ENCODE data around the gene HTT.

Gene HTT

GRCh38 chr4:3263876-3264193, 189.4 kb downstream of the HTT start:
- Histone ChIP-seq H3K4me3 (ENCODE audit: insufficient read depth, low read depth, low read length) (no peak overlapping the region), H3K4me1 (ENCODE audit: control insufficient read depth, insufficient read depth, low read length) (peaks cover 5% of the 10 kb centered on the region), H3K9me3 (ENCODE audit: control insufficient read depth, low read length) (no peaks in the 10 kb centered on the region), H3K27me3 (ENCODE audit: control insufficient read depth, insufficient read depth, low read length, poor library complexity, severe bottlenecking) (no peaks in the 10 kb centered on the region), H3K27ac (ENCODE audit: insufficient read depth, low read depth, low read length, poor library complexity, severe bottlenecking) (no peak overlapping the region), H3K36me3 (ENCODE audit: control insufficient read depth, insufficient read depth, low read length) (no peaks in the 10 kb centered on the region)
- WGBS, 2 experiments, result 82 to 90% methylated on average over 6 of the region's 6 CpGs

DNA sequence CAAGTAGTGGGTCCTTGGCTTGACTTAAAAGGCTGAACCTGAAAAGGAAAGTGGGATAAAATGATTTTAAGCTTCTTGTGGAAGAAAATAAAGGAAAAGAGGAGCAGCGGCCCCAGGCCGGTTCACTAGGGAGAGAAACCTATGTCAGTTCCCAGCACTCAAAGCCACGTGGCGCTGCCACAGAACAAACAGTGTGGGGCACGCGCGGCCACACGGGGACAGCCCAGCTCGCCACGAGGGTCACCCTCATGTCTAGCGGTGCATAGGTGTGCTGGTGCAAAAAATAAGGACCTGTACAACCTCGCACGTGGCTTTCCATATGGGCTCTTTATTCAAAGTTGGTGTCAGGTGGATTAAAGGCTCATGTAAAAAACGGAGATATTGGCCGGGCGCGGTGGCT, 191.6 kb downstream of the HTT start:
- WGBS, 2 experiments, result 95 to 97% methylated on average over 17 of the region's 17 CpGs
- H3K4me3 ChIP-seq (ENCODE audit: insufficient read depth, low read depth, low read length), result no peak overlapping the region
- H3K27ac ChIP-seq (ENCODE audit: insufficient read depth, low read depth, low read length, poor library complexity, severe bottlenecking), result no peak overlapping the region
- no peaks in the 10 kb centered on the region for H3K27me3 ChIP-seq (ENCODE audit: control insufficient read depth, insufficient read depth, low read length, poor library complexity, severe bottlenecking)
- peaks cover 5% of the 10 kb centered on the region for H3K4me1 ChIP-seq (ENCODE audit: control insufficient read depth, insufficient read depth, low read length)
- H3K9me3 ChIP-seq (ENCODE audit: control insufficient read depth, low read length), result no peaks in the 10 kb centered on the region
- H3K36me3 ChIP-seq (ENCODE audit: control insufficient read depth, insufficient read depth, low read length), result no peaks in the 10 kb centered on the region

GRCh38 chr4:3267576-3268394, 193.3 kb downstream of the HTT start:
- WGBS, 2 experiments, result 79% methylated on average over 18 of the region's 18 CpGs
- no peaks in the 10 kb centered on the region for H3K36me3 ChIP-seq (ENCODE audit: control insufficient read depth, insufficient read depth, low read length)

GRCh38 chr4:3268395-3269104, 194.1 kb downstream of the HTT start:
- no peak overlapping the region for H3K27ac ChIP-seq (ENCODE audit: insufficient read depth, low read depth, low read length, poor library complexity, severe bottlenecking)
- no peaks in the 10 kb centered on the region for H3K36me3 ChIP-seq (ENCODE audit: control insufficient read depth, insufficient read depth, low read length)
- no peaks in the 10 kb centered on the region for H3K9me3 ChIP-seq (ENCODE audit: control insufficient read depth, low read length)
- WGBS, 2 experiments, result 86 to 87% methylated on average over 17 of the region's 17 CpGs
- H3K4me1 ChIP-seq (ENCODE audit: control insufficient read depth, insufficient read depth, low read length), result peaks cover 5% of the 10 kb centered on the region
- no peaks in the 10 kb centered on the region for H3K27me3 ChIP-seq (ENCODE audit: control insufficient read depth, insufficient read depth, low read length, poor library complexity, severe bottlenecking)
- H3K4me3 ChIP-seq (ENCODE audit: insufficient read depth, low read depth, low read length), result no peak overlapping the region

More at GRCh38 chr4:3267576-3268394, 193.3 kb downstream of the HTT start:
- Histone ChIP-seq H3K9me3 (ENCODE audit: control insufficient read depth, low read length) (no peaks in the 10 kb centered on the region), H3K27ac (ENCODE audit: insufficient read depth, low read depth, low read length, poor library complexity, severe bottlenecking) (no peak overlapping the region), H3K4me1 (ENCODE audit: control insufficient read depth, insufficient read depth, low read length) (peaks cover 5% of the 10 kb centered on the region), H3K4me3 (ENCODE audit: insufficient read depth, low read depth, low read length) (no peak overlapping the region), H3K27me3 (ENCODE audit: control insufficient read depth, insufficient read depth, low read length, poor library complexity, severe bottlenecking) (no peaks in the 10 kb centered on the region)

DNA sequence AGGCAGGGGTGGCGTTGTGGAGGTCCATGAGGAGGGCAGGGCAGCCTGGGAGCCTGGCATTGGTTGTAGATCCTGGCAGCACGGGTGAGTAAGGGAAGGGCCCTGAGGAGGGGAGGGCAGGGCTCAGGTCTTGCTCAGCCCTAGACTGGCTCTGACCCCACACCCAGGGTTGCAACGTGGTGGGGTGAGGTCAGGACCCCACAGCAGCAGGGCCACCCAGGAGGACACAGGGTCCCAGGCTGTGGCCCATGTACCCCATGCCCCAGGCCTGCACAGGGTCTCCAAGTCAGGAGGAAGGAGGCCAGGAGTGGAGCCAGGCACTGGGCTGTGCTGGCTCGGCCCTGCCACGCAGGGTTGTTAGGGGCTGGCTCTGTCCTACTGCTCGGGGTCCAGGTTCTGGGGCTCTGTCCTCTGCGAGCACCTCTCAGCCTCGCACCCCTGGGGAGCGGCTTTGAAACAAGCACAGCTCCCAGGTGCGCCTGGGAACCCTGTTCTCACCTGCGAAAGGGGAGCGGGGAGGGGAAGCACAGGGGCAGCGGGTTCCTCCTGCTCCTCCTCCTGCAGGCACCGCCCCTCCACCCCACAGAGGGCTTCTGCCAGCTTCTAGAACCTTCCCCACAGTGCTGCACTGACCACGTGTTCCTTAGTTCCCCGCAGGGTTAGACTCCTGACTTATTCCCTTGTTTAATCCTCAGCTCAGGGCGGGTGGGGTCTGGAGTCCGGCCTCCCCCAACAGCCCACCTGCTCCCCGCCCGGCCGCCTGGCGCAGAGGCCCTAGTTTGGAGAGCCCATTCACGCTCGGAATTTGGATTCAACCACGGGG, 194.8 kb downstream of the HTT start:
- 84 to 85% methylated on average over 25 of the region's 25 CpGs for WGBS, 2 experiments
- H3K27me3 ChIP-seq (ENCODE audit: control insufficient read depth, insufficient read depth, low read length, poor library complexity, severe bottlenecking), result no peaks in the 10 kb centered on the region
- no peak overlapping the region for H3K4me3 ChIP-seq (ENCODE audit: insufficient read depth, low read depth, low read length)
- no peaks in the 10 kb centered on the region for H3K36me3 ChIP-seq (ENCODE audit: control insufficient read depth, insufficient read depth, low read length)
- H3K27ac ChIP-seq (ENCODE audit: insufficient read depth, low read depth, low read length, poor library complexity, severe bottlenecking), result no peak overlapping the region
- no peaks in the 10 kb centered on the region for H3K9me3 ChIP-seq (ENCODE audit: control insufficient read depth, low read length)
- H3K4me1 ChIP-seq (ENCODE audit: control insufficient read depth, insufficient read depth, low read length), result peaks cover 5% of the 10 kb centered on the region

DNA sequence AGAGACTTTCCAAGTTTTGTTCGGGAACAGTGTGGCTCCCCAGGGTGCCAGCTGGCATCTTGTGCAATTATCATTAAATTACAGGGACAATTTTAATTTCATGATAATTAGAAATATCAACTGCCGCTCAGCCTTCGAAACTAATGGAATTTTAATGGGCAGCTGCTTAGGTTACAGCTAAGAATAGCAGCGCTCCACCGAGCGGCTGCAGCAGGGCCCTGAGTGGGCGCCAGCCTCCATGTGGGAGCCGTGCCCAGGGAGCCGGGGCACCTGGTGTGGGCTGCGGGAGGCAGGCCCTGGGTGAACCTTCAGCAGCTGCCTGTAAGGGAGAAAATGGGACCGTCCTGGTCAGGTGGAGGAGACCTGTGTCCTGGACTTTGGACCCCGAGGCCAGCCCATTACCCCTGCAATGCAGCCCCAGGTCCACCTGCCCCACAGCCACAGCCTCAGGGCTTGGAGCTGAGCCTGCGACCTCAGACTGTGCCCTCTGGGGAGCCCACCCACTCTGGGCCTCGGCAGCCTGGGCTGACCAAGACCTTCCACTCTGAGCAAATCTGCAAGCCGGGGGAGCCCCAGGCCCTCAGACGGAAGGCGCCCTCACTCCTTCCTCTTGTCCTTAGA, 195.6 kb downstream of the HTT start:
- H3K36me3 ChIP-seq (ENCODE audit: control insufficient read depth, insufficient read depth, low read length), result no peaks in the 10 kb centered on the region
- 92 to 94% methylated on average over 17 of the region's 17 CpGs for WGBS, 2 experiments
- peaks cover 5% of the 10 kb centered on the region for H3K4me1 ChIP-seq (ENCODE audit: control insufficient read depth, insufficient read depth, low read length)
- no peaks in the 10 kb centered on the region for H3K9me3 ChIP-seq (ENCODE audit: control insufficient read depth, low read length)
- no peak overlapping the region for H3K4me3 ChIP-seq (ENCODE audit: insufficient read depth, low read depth, low read length)
- H3K27ac ChIP-seq (ENCODE audit: insufficient read depth, low read depth, low read length, poor library complexity, severe bottlenecking), result no peak overlapping the region
- no peaks in the 10 kb centered on the region for H3K27me3 ChIP-seq (ENCODE audit: control insufficient read depth, insufficient read depth, low read length, poor library complexity, severe bottlenecking)

- Histone ChIP-seq H3K4me1 (ENCODE audit: control insufficient read depth, insufficient read depth, low read length) (peaks cover 5% of the 10 kb centered on the region), H3K36me3 (ENCODE audit: control insufficient read depth, insufficient read depth, low read length) (no peaks in the 10 kb centered on the region), H3K27ac (ENCODE audit: insufficient read depth, low read depth, low read length, poor library complexity, severe bottlenecking) (no peak overlapping the region), H3K9me3 (ENCODE audit: control insufficient read depth, low read length) (no peaks in the 10 kb centered on the region), H3K27me3 (ENCODE audit: control insufficient read depth, insufficient read depth, low read length, poor library complexity, severe bottlenecking) (no peaks in the 10 kb centered on the region), H3K4me3 (ENCODE audit: insufficient read depth, low read depth, low read length) (no peak overlapping the region)
- WGBS, 2 experiments, result 81 to 88% methylated on average over 14 of the region's 14 CpGs
Measured at GRCh38 chr4:3271131-3271530, 196.7 kb downstream of the HTT start.

DNA sequence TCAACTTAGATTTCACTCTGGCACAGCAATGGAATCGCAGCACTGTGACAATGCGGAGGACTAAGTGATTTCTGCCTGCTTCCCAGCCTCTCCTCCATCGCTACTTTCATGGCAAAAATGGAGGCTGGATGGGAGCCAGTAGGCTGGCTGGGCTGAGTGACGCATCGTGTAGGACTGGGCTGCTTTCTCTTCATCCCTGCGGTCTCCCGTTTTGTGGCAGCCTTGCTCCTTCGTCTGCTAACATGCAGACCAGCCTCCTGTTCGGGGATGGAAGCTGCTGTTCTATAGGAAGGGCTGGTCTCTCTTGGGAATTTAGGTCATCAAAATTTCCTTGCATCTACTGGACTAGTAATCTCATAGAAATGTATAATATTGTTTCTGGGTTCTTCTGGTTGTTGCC, 202.5 kb downstream of the HTT start:
- H3K4me3 ChIP-seq (ENCODE audit: insufficient read depth, low read depth, low read length), result no peak overlapping the region
- H3K4me1 ChIP-seq (ENCODE audit: control insufficient read depth, insufficient read depth, low read length), result no peaks in the 10 kb centered on the region
- no peaks in the 10 kb centered on the region for H3K27me3 ChIP-seq (ENCODE audit: control insufficient read depth, insufficient read depth, low read length, poor library complexity, severe bottlenecking)
- no peaks in the 10 kb centered on the region for H3K36me3 ChIP-seq (ENCODE audit: control insufficient read depth, insufficient read depth, low read length)
- 86 to 88% methylated on average over 9 of the region's 9 CpGs for WGBS, 2 experiments
- H3K27ac ChIP-seq (ENCODE audit: insufficient read depth, low read depth, low read length, poor library complexity, severe bottlenecking), result no peak overlapping the region
- H3K9me3 ChIP-seq (ENCODE audit: control insufficient read depth, low read length), result no peaks in the 10 kb centered on the region

GRCh38 chr4:3280466-3280865, 206.0 kb downstream of the HTT start:
- WGBS, 2 experiments, result 76 to 78% methylated on average over 3 of the region's 3 CpGs
- no peak overlapping the region for H3K4me3 ChIP-seq (ENCODE audit: insufficient read depth, low read depth, low read length)

GRCh38 chr4:3283483-3283882, 209.0 kb downstream of the HTT start:
- no peak overlapping the region for H3K27ac ChIP-seq (ENCODE audit: insufficient read depth, low read depth, low read length, poor library complexity, severe bottlenecking)
- no peaks in the 10 kb centered on the region for H3K36me3 ChIP-seq (ENCODE audit: control insufficient read depth, insufficient read depth, low read length)
- H3K4me3 ChIP-seq (ENCODE audit: insufficient read depth, low read depth, low read length), result no peak overlapping the region
- no peaks in the 10 kb centered on the region for H3K27me3 ChIP-seq (ENCODE audit: control insufficient read depth, insufficient read depth, low read length, poor library complexity, severe bottlenecking)
- 89 to 93% methylated on average over 6 of the region's 6 CpGs for WGBS, 2 experiments
- H3K4me1 ChIP-seq (ENCODE audit: control insufficient read depth, insufficient read depth, low read length), result peaks cover 7% of the 10 kb centered on the region
- H3K9me3 ChIP-seq (ENCODE audit: control insufficient read depth, low read length), result no peaks in the 10 kb centered on the region

More at GRCh38 chr4:3280466-3280865, 206.0 kb downstream of the HTT start:
- H3K27ac ChIP-seq (ENCODE audit: insufficient read depth, low read depth, low read length, poor library complexity, severe bottlenecking), result no peak overlapping the region
- no peaks in the 10 kb centered on the region for H3K4me1 ChIP-seq (ENCODE audit: control insufficient read depth, insufficient read depth, low read length)
- H3K9me3 ChIP-seq (ENCODE audit: control insufficient read depth, low read length), result no peaks in the 10 kb centered on the region
- no peaks in the 10 kb centered on the region for H3K27me3 ChIP-seq (ENCODE audit: control insufficient read depth, insufficient read depth, low read length, poor library complexity, severe bottlenecking)
- H3K36me3 ChIP-seq (ENCODE audit: control insufficient read depth, insufficient read depth, low read length), result no peaks in the 10 kb centered on the region

Data from ectodermal cell (in vitro differentiated cells).